Activated effector memory CD4-positive, alpha-beta T cell treated with anti-CD3 and anti-CD28 coated beads, Interleukin-2, amount 50 U/mL, for 16 hours (primary cell): ENCODE data around the gene DDX3X.
A peak's percentile ranks its signal among the peaks of the same experiment; 100 is the strongest.
"Not testable (repeated sequence)": the region's sequence is repeated elsewhere in the genome, so short reads cannot be mapped to it uniquely, and the experiment has no call there.

Source experiments
- DNase-seq: peaks from one replicate; pipeline ENCODE4 v3.0.0-alpha.2; 2020

Gene DDX3X

GRCh38 chrX:41377624-41378023, 43.7 kb downstream of the DDX3X start:
- peak; percentile 74 for DNase-seq

- no peak for DNase-seq
Measured at GRCh38 chrX:41381685-41382084, 47.7 kb downstream of the DDX3X start.

GRCh38 chrX:41382714-41383645, 49.0 kb downstream of the DDX3X start:
- DNase-seq, result peak; percentile 60

- peak; percentile 83 for DNase-seq
Measured at GRCh38 chrX:41384051-41384705, 50.2 kb downstream of the DDX3X start.

- no peak for DNase-seq
Measured at GRCh38 chrX:41386222-41386990, 52.4 kb downstream of the DDX3X start.

- DNase-seq, result no peak
Measured at GRCh38 chrX:41388543-41388942, 54.6 kb downstream of the DDX3X start.

GRCh38 chrX:41389311-41389888, 55.4 kb downstream of the DDX3X start:
- DNase-seq, result no peak

- DNase-seq, result not testable (repeated sequence)
Measured at GRCh38 chrX:41390576-41390975, 56.6 kb downstream of the DDX3X start.

GRCh38 chrX:41391606-41392005, 57.6 kb downstream of the DDX3X start:
- no peak for DNase-seq

- DNase-seq, result no peak
Measured at GRCh38 chrX:41394293-41394692, 60.3 kb downstream of the DDX3X start.

- no peak for DNase-seq
Measured at GRCh38 chrX:41397219-41397618, 63.3 kb downstream of the DDX3X start.

GRCh38 chrX:41397768-41398167, 63.8 kb downstream of the DDX3X start:
- DNase-seq, result no peak

GRCh38 chrX:41402556-41402955, 68.6 kb downstream of the DDX3X start:
- not testable (repeated sequence) for DNase-seq

- no peak for DNase-seq
Measured at GRCh38 chrX:41405551-41405950, 71.6 kb downstream of the DDX3X start.

- DNase-seq, result no peak
Measured at GRCh38 chrX:41406201-41406600, 72.2 kb downstream of the DDX3X start.

- no peak for DNase-seq
Measured at GRCh38 chrX:41407816-41408215, 73.9 kb downstream of the DDX3X start.

GRCh38 chrX:41408576-41408975, 74.6 kb downstream of the DDX3X start:
- no peak for DNase-seq

GRCh38 chrX:41409006-41409405, 75.0 kb downstream of the DDX3X start:
- no peak for DNase-seq

GRCh38 chrX:41411222-41411621, 77.3 kb downstream of the DDX3X start:
- not testable (repeated sequence) for DNase-seq

- no peak for DNase-seq
Measured at GRCh38 chrX:41412261-41413081, 78.5 kb downstream of the DDX3X start.
